Liver (tissue), 9 donors: Measurements from ENCODE around the gene TMEM183A. TPM values are rescaled to one million over a fixed set of nuclear protein-coding genes. Genes with fewer than 3 reads are reported as not detected.

Experiments used
- DNase-seq: peaks from one replicate; pipeline ENCODE4 v3.0.0-alpha.2; 2017; ENCODE audit warnings: low spot score
- H3K27ac ChIP-seq, 2 donors: one replicate each; pipeline ENCODE4 v1.7.0; 2013; ENCODE audit warnings: inconsistent platforms in 2 of 2, low read length in 2 of 2, control low read depth in 1 of 2, low read depth in 1 of 2, mild to moderate bottlenecking in 1 of 2
- H3K27me3 ChIP-seq, 4 donors: one replicate each; pipeline versions ENCODE4 v1.6.1 to v1.7.0; 2013; ENCODE audit warnings: low read length in 3 of 4, inconsistent platforms in 1 of 4, mild to moderate bottlenecking in 1 of 4, moderate library complexity in 1 of 4; ENCODE audit not compliant: control insufficient read depth in 4 of 4, insufficient read depth in 4 of 4
- H3K36me3 ChIP-seq, 4 donors: one replicate each; pipeline versions ENCODE4 v1.6.1 to v1.7.0; 2013; ENCODE audit warnings: low read length in 3 of 4, mild to moderate bottlenecking in 3 of 4, low read depth in 1 of 4, moderate library complexity in 1 of 4; ENCODE audit not compliant: control insufficient read depth in 4 of 4, insufficient read depth in 3 of 4
- H3K4me1 ChIP-seq, 4 donors: one replicate each; pipeline versions ENCODE4 v1.6.1 to v1.7.0; 2013; ENCODE audit warnings: low read length in 3 of 4, mild to moderate bottlenecking in 3 of 4, moderate library complexity in 1 of 4; ENCODE audit not compliant: control insufficient read depth in 4 of 4, insufficient read depth in 4 of 4
- H3K4me3 ChIP-seq, 3 donors: one replicate each; pipeline versions ENCODE4 v1.6.1 to v1.7.0; 2013; ENCODE audit warnings: low read length in 3 of 3, control low read depth in 1 of 3, low read depth in 1 of 3, mild to moderate bottlenecking in 1 of 3
- H3K9ac ChIP-seq, 2 donors: one replicate each; pipeline ENCODE4 v1.7.0; 2013; ENCODE audit warnings: low read length in 2 of 2, mild to moderate bottlenecking in 2 of 2, moderate library complexity in 2 of 2, control low read depth in 1 of 2, low read depth in 1 of 2
- H3K9me3 ChIP-seq, 4 donors: one replicate each; pipeline versions ENCODE4 v1.6.1 to v1.7.0; 2013; ENCODE audit warnings: low read length in 3 of 4; ENCODE audit not compliant: control insufficient read depth in 4 of 4
- EGR1 ChIP-seq, 2 donors: IDR thresholded peaks; 2 replicates each; pipeline ENCODE4 v1.6.1; 2016 to 2018; ENCODE audit warnings: antibody characterized with exemption in 2 of 2, low read depth in 2 of 2
- FOXA1 ChIP-seq: IDR thresholded peaks from 2 replicates; pipeline ENCODE4 v1.6.1; 2016; ENCODE audit warnings: antibody characterized with exemption
- FOXA2 ChIP-seq: IDR thresholded peaks from 2 replicates; pipeline ENCODE4 v1.6.1; 2016; ENCODE audit warnings: antibody characterized with exemption
- GABPA ChIP-seq, 2 donors: IDR thresholded peaks in 1 of 2; conservative IDR thresholded peaks in 1 of 2; 2 replicates each; pipeline ENCODE4 v1.6.1; 2016; ENCODE audit warnings: antibody characterized with exemption in 2 of 2, mild to moderate bottlenecking in 1 of 2, moderate library complexity in 1 of 2
- HNF4G ChIP-seq: IDR thresholded peaks from 2 replicates; pipeline ENCODE4 v1.6.1; 2016; ENCODE audit warnings: antibody characterized with exemption
- JUND ChIP-seq, 2 donors: IDR thresholded peaks; 2 replicates each; pipeline ENCODE4 v1.6.1; 2016; ENCODE audit warnings: antibody characterized with exemption in 2 of 2
- REST ChIP-seq: IDR thresholded peaks from 2 replicates; pipeline ENCODE4 v1.6.1; 2016; ENCODE audit warnings: antibody characterized with exemption, mild to moderate bottlenecking
- RXRA ChIP-seq, 2 donors: IDR thresholded peaks; 2 replicates each; pipeline ENCODE4 v1.6.1; 2017 to 2018; ENCODE audit warnings: antibody characterized with exemption in 2 of 2, mild to moderate bottlenecking in 1 of 2
- TAF1 ChIP-seq: conservative IDR thresholded peaks from 2 replicates; pipeline ENCODE4 v1.6.1; 2016; ENCODE audit warnings: antibody characterized with exemption, mild to moderate bottlenecking
- YY1 ChIP-seq: IDR thresholded peaks from 2 replicates; pipeline ENCODE4 v1.6.1; 2016; ENCODE audit warnings: antibody characterized with exemption, mild to moderate bottlenecking
- WGBS: extraction: QIAGEN DNeasy Blood & Tissue Kit; methylation state at CpG from one replicate; pipeline ENCODE4 v1.1.7; 2013; 5-methylcytosine and 5-hydroxymethylcytosine counted together
- polyA plus RNA-seq, 2 donors: library from polyadenylated mRNA; stranded (reverse) in 1 of 2; unstranded in 1 of 2; fragments of 200-250 nt in 1 of 2; fragments of >200 nt in 1 of 2; fragmentation: Nextera tagmentation in 1 of 2; extraction: Ambion mirVana in 1 of 2; gene quantifications; one replicate each; pipeline versions ENCODE4 v1.2.1 to v1.2.3, GENCODE V29; 2013 to 2015
- total RNA-seq, 2 donors: library from RNA; depleted of rRNA; stranded (reverse); fragments of >200 nt; gene quantifications; one replicate each; pipeline ENCODE4 v1.2.3, GENCODE V29; 2014
- TF ChIP-seq, protein P1 (sequence below): IDR thresholded peaks from 2 replicates; pipeline ENCODE4 v1.6.1; 2016; ENCODE audit warnings: antibody characterized with exemption
- TF ChIP-seq, protein P2 (sequence below): fragments of 150-350 bp; IDR thresholded peaks from 2 replicates; pipeline ENCODE4 v1.5.1; 2017; ENCODE audit warnings: improper control_type of control experiment, low read depth, low read length; ENCODE audit not compliant: missing input control
- donor health status: healthy.
- donor health status: healthy.
- donor health status: healthy.
- donor health status: healthy.
- donor health status: healthy.

The TMEM183A gene
- total and polyA plus RNA-seq, 4 donors, result 21.0 to 48.9 (median 35.5) TPM

GRCh38 chr1:203054184-203054583 lies 47.0 kb downstream of the TMEM183A start:
- Histone ChIP-seq H3K27me3 (no peaks in the 10 kb centered on the region), H3K27ac (no peak overlapping the region), H3K4me1 (no peaks in the 10 kb centered on the region), H3K36me3 (no peaks in the 10 kb centered on the region), H3K9ac (no peak overlapping the region), H3K4me3 (no peak overlapping the region), H3K9me3 (no peaks in the 10 kb centered on the region)
- 49% methylated on average over 1 of the region's 1 CpG for WGBS
- TF ChIP-seq, protein P1, sequence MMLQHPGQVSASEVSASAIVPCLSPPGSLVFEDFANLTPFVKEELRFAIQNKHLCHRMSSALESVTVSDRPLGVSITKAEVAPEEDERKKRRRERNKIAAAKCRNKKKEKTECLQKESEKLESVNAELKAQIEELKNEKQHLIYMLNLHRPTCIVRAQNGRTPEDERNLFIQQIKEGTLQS, result no peak
- TF ChIP-seq REST (no peak), EGR1 (IDR thresholded peaks at IDR 0.05; ENCODE audit: low read depth in 2 of 2) (no peak), HNF4G (no peak), FOXA2 (no peak), JUND (IDR thresholded peaks at IDR 0.05) (no peak), YY1 (no peak), RXRA (IDR thresholded peaks at IDR 0.05) (no peak), TAF1 (no peak), GABPA (IDR thresholded peaks at IDR 0.05 in 1 of 2, conservative IDR thresholded peaks at IDR 0.05 in 1 of 2) (no peak)
- DNase-seq, result no peak

GRCh38 chr1:203054642-203055041 lies 47.5 kb downstream of the TMEM183A start:
- Histone ChIP-seq H3K4me3 (no peak overlapping the region), H3K9ac (no peak overlapping the region), H3K4me1 (no peaks in the 10 kb centered on the region), H3K27me3 (no peaks in the 10 kb centered on the region), H3K27ac (no peak overlapping the region), H3K9me3 (no peaks in the 10 kb centered on the region), H3K36me3 (no peaks in the 10 kb centered on the region)
- DNase-seq, result no peak
- TF ChIP-seq JUND (IDR thresholded peaks at IDR 0.05) (no peak), FOXA1 (no peak), YY1 (no peak), TAF1 (no peak), GABPA (IDR thresholded peaks at IDR 0.05 in 1 of 2, conservative IDR thresholded peaks at IDR 0.05 in 1 of 2) (no peak), REST (no peak)
- TF ChIP-seq, protein P2, sequence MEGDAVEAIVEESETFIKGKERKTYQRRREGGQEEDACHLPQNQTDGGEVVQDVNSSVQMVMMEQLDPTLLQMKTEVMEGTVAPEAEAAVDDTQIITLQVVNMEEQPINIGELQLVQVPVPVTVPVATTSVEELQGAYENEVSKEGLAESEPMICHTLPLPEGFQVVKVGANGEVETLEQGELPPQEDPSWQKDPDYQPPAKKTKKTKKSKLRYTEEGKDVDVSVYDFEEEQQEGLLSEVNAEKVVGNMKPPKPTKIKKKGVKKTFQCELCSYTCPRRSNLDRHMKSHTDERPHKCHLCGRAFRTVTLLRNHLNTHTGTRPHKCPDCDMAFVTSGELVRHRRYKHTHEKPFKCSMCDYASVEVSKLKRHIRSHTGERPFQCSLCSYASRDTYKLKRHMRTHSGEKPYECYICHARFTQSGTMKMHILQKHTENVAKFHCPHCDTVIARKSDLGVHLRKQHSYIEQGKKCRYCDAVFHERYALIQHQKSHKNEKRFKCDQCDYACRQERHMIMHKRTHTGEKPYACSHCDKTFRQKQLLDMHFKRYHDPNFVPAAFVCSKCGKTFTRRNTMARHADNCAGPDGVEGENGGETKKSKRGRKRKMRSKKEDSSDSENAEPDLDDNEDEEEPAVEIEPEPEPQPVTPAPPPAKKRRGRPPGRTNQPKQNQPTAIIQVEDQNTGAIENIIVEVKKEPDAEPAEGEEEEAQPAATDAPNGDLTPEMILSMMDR, result no peak
- 84% methylated on average over 5 of the region's 5 CpGs for WGBS
